Fibroblast of the aortic adventitia (primary cell): ENCODE measurements around the gene AKNA. TPM values are rescaled to one million over a fixed set of nuclear protein-coding genes. Genes with fewer than 3 reads are reported as not detected.

Source experiments
- DNase-seq: peaks from one replicate; pipeline ENCODE4 v3.0.0-alpha.2; 2010; ENCODE audit warnings: low read depth
- H3K4me3 ChIP-seq: 2 replicates; pipeline ENCODE4 v1.5.1; 2011; ENCODE audit warnings: low read depth, mild to moderate bottlenecking, control low read depth, low read length, moderate library complexity
- total RNA-seq: library from RNA; depleted of rRNA; stranded (reverse); fragments of >200 nt; gene quantifications from 2 replicates; pipeline ENCODE4 v1.2.3, GENCODE V29; 2012; ENCODE audit warnings: low replicate concordance
- TF ChIP-seq, protein P1 (sequence below): IDR thresholded peaks from 2 replicates; pipeline ENCODE4 v1.5.1; 2011; ENCODE audit warnings: mild to moderate bottlenecking, low read length, control low read depth, inconsistent platforms; ENCODE audit not compliant: insufficient read depth

AKNA gene
- total RNA-seq, 1 donor, result 22.3 TPM

DNA sequence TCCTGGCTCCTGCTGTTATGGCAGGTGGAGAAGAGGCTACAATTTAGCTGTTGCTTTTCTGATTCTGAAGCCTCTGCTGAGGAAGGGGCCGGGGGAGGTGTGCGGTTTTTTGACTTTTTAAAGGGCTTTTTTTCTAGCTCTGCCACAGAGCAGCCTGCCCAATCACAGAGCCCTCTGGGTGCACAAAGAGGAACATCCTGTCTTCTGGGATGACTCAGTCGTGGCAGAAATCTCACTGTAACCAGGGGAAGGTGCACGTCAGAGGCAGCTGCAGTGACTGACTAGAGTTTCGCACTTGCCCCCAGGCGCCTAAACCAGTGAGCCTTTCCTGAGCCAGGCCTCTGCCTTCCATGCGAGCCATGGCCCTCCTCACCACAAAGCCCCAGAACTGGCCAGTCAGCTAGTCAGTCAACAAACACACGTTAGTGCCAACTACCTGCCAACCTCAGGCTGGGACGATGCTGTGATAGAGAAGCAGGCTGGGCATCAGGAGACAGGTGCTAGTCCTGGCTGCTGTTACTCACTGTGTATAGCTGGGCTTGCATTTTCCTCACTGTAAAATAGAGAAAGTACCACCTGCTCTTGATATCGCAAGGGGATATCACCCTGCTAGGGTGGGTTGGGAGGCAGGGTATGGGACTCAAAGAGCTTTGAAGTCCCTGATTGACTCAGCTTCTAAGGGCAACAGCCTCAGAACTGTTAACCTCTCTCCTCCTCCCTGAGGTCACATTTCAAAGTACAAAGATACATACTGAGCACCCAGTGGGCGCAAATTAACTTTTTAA is 2.2 kb downstream of the AKNA start:
- H3K4me3 ChIP-seq, result no peak overlapping the region
- peak; percentile 69 for DNase-seq
- TF ChIP-seq, protein P1, sequence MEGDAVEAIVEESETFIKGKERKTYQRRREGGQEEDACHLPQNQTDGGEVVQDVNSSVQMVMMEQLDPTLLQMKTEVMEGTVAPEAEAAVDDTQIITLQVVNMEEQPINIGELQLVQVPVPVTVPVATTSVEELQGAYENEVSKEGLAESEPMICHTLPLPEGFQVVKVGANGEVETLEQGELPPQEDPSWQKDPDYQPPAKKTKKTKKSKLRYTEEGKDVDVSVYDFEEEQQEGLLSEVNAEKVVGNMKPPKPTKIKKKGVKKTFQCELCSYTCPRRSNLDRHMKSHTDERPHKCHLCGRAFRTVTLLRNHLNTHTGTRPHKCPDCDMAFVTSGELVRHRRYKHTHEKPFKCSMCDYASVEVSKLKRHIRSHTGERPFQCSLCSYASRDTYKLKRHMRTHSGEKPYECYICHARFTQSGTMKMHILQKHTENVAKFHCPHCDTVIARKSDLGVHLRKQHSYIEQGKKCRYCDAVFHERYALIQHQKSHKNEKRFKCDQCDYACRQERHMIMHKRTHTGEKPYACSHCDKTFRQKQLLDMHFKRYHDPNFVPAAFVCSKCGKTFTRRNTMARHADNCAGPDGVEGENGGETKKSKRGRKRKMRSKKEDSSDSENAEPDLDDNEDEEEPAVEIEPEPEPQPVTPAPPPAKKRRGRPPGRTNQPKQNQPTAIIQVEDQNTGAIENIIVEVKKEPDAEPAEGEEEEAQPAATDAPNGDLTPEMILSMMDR, result no peak

GRCh38 chr9:114384836-114385396 is 2.9 kb downstream of the AKNA start:
- H3K4me3 ChIP-seq, result no peak overlapping the region
- DNase-seq, result no peak
- TF ChIP-seq, protein P1, result no peak

GRCh38 chr9:114384341-114384740 is 3.4 kb downstream of the AKNA start:
- no peak overlapping the region for H3K4me3 ChIP-seq
- TF ChIP-seq, protein P1, result no peak
- DNase-seq, result no peak

GRCh38 chr9:114383521-114384231 is 4.1 kb downstream of the AKNA start:
- peak overlapping the region; percentile 22 for H3K4me3 ChIP-seq
- TF ChIP-seq, protein P1, result no peak
- DNase-seq, result peak; percentile 83

DNA sequence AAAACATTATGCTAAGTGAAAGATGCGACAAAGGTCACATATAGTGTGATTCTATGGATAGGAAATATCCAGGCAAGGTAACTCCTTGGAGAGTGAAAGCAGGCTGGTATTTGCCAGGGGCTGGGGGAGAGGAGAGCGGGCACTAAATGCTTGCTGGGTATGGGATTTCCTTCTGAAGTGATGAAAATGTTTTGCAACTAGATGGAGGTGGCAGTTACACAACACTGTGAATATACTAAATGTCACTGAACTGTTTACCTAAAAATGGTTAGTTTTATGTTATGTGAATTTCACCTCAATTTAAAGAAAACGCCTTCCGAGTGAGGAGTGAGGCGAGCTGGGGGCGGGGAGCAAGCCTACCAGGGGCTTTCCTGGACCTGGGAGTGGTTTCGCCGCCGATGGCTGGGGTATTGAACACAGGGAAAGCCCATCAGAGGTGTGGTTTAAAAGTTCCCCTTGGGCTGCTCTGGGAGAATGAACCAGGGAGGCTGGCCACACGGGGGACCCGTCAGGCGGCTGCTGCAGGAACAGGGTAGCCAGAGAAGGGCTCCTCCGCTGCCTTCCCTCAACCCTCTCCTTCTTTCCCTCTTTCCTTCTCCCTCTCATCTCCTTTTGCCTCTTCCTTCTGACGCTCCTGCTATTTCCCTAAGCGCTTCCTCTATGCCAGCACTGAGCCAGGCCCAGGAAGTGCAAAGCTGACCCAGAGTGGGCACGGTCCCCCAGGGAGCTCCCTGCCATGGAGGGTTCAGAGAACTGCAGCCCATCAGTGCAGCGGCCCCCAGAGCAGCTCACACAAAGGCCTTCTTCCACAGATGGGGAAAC is 4.9 kb downstream of the AKNA start:
- TF ChIP-seq, protein P1, result peak; percentile 31
- peak overlapping the region; percentile 22 for H3K4me3 ChIP-seq
- no peak for DNase-seq

DNA sequence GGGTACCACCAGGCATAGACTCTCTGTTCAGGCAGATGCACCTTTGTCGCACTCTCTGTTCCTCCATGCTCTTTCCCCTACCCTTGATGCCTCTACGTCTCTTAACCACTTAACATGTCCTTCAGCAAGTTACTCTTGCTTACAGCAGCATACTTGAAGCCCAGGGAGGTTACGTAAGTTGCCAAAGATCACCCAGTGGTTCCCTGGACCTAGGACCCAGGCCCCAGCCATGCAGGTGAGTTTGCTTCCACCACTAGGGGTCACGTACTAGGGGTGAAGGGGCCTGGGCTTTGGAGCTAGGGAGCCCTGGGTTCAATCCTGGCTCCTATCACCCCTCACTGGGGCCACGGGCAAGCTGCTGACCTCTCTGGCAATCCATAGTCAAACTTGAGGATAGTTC is 8.9 kb downstream of the AKNA start:
- TF ChIP-seq, protein P1, result no peak
- DNase-seq, result no peak
- H3K4me3 ChIP-seq, result no peak overlapping the region
